Measurements from ENCODE around the gene C9orf50.

- TF ChIP-seq, protein P1, sequence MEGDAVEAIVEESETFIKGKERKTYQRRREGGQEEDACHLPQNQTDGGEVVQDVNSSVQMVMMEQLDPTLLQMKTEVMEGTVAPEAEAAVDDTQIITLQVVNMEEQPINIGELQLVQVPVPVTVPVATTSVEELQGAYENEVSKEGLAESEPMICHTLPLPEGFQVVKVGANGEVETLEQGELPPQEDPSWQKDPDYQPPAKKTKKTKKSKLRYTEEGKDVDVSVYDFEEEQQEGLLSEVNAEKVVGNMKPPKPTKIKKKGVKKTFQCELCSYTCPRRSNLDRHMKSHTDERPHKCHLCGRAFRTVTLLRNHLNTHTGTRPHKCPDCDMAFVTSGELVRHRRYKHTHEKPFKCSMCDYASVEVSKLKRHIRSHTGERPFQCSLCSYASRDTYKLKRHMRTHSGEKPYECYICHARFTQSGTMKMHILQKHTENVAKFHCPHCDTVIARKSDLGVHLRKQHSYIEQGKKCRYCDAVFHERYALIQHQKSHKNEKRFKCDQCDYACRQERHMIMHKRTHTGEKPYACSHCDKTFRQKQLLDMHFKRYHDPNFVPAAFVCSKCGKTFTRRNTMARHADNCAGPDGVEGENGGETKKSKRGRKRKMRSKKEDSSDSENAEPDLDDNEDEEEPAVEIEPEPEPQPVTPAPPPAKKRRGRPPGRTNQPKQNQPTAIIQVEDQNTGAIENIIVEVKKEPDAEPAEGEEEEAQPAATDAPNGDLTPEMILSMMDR (IDR thresholded peaks at IDR 0.05), result no peak
- no peak for TF ChIP-seq REST (IDR thresholded peaks at IDR 0.05; ENCODE audit: insufficient read depth in 1 of 2, low read depth in 2 of 2, low read length in 1 of 2)
These were observed 36.0 kb upstream of the C9orf50 start for GRCh38 chr9:129656795-129657390.

Measured in Panc1 (cell line).